CD14-positive monocyte (primary cell): ENCODE results near the gene SLMAP. TPM values are rescaled to one million over a fixed set of nuclear protein-coding genes. Genes with fewer than 3 reads are reported as not detected.

ENCODE experiments used
- DNase-seq, 3 donors: peaks; one replicate each; pipeline ENCODE4 v3.0.0-alpha.2; 2011 to 2022
- H2AFZ ChIP-seq: 2 replicates; pipeline ENCODE4 v1.6.0; 2012; ENCODE audit warnings: mild to moderate bottlenecking, low read depth, low read length, inconsistent platforms; ENCODE audit not compliant: insufficient read depth, poor library complexity, severe bottlenecking
- H3K27ac ChIP-seq, 2 donors: 1 replicate in 1 of 2; 2 replicates in 1 of 2; pipeline ENCODE4 v1.5.1; 2012 to 2013; ENCODE audit warnings: low read length in 2 of 2, control low read depth in 1 of 2, inconsistent platforms in 1 of 2, low read depth in 1 of 2, mild to moderate bottlenecking in 1 of 2
- H3K27me3 ChIP-seq, 2 donors: one replicate each; pipeline versions ENCODE4 v1.6.0 to v1.6.1; 2011 to 2013; ENCODE audit warnings: low read length in 2 of 2; ENCODE audit not compliant: control insufficient read depth in 2 of 2, insufficient read depth in 2 of 2
- H3K36me3 ChIP-seq, 2 donors: replicated peaks in 1 of 2; 1 replicate in 1 of 2; 2 replicates in 1 of 2; pipeline versions ENCODE4 v1.5.1 to v1.6.1; 2012 to 2013; ENCODE audit warnings: low read length in 2 of 2, control low read depth in 1 of 2, inconsistent platforms in 1 of 2, mild to moderate bottlenecking in 1 of 2; ENCODE audit not compliant: insufficient read depth in 2 of 2, control insufficient read depth in 1 of 2
- H3K4me1 ChIP-seq, 2 donors: 1 replicate in 1 of 2; 2 replicates in 1 of 2; pipeline versions ENCODE4 v1.5.1 to v1.6.1; 2012 to 2013; ENCODE audit warnings: low read length in 2 of 2, control low read depth in 1 of 2, inconsistent platforms in 1 of 2, mild to moderate bottlenecking in 1 of 2, moderate library complexity in 1 of 2; ENCODE audit not compliant: insufficient read depth in 2 of 2, control insufficient read depth in 1 of 2
- H3K4me2 ChIP-seq: replicated peaks from 2 replicates; pipeline ENCODE3; 2012; ENCODE audit warnings: low read length, moderate library complexity, mild to moderate bottlenecking; ENCODE audit not compliant: poor library complexity, severe bottlenecking; ENCODE audit errors: extremely low read depth
- H3K4me3 ChIP-seq, 3 experiments: fragments of 200-600 bp in 1 of 3; sonication (generic) in 1 of 3; replicated peaks in 1 of 3; 1 replicate in 2 of 3; 2 replicates in 1 of 3; pipeline ENCODE4 v1.5.1; 2011 to 2013; ENCODE audit warnings: low read length in 3 of 3, mild to moderate bottlenecking in 3 of 3, control low read depth in 2 of 3, low read depth in 2 of 3, inconsistent platforms in 1 of 3, moderate library complexity in 1 of 3
- H3K79me2 ChIP-seq: 2 replicates; pipeline ENCODE4 v1.6.0; 2012; ENCODE audit warnings: mild to moderate bottlenecking, control low read depth, inconsistent platforms, low read length, moderate library complexity; ENCODE audit not compliant: insufficient read depth
- H3K9ac ChIP-seq: 2 replicates; pipeline ENCODE4 v1.6.0; 2017; ENCODE audit warnings: low read length, mild to moderate bottlenecking; ENCODE audit not compliant: insufficient read depth, poor library complexity, severe bottlenecking
- H3K9me3 ChIP-seq, 2 donors: replicated peaks in 1 of 2; 1 replicate in 1 of 2; 2 replicates in 1 of 2; pipeline versions ENCODE4 v1.5.1 to v1.6.1; 2012 to 2013; ENCODE audit warnings: low read length in 2 of 2, control low read depth in 1 of 2; ENCODE audit not compliant: control insufficient read depth in 1 of 2, insufficient read depth in 1 of 2
- H4K20me1 ChIP-seq: 2 replicates; pipeline ENCODE4 v1.6.0; 2012; ENCODE audit warnings: mild to moderate bottlenecking, low read length, control low read depth, moderate library complexity; ENCODE audit not compliant: insufficient read depth
- H3K27ac Mint-ChIP-seq, 7 donors: one replicate each; pipeline ENCODE4 v1.8.0; 2020; ENCODE audit warnings: mild to moderate bottlenecking in 7 of 7, mixed read lengths in 7 of 7, moderate library complexity in 6 of 7, inconsistent platforms in 2 of 7
- H3K27me3 Mint-ChIP-seq, 3 donors: one replicate each; pipeline ENCODE4 v1.8.0; 2021 to 2022; ENCODE audit warnings: low read depth in 3 of 3, mild to moderate bottlenecking in 3 of 3, mixed read lengths in 3 of 3, moderate library complexity in 3 of 3, inconsistent platforms in 1 of 3
- H3K36me3 Mint-ChIP-seq, 2 donors: one replicate each; pipeline ENCODE4 v1.8.0; 2020; ENCODE audit warnings: mixed read lengths in 2 of 2, inconsistent platforms in 1 of 2, mild to moderate bottlenecking in 1 of 2
- H3K4me1 Mint-ChIP-seq: one replicate; pipeline ENCODE4 v1.8.0; 2020; ENCODE audit warnings: mild to moderate bottlenecking, mixed read lengths
- H3K4me3 Mint-ChIP-seq, 2 donors: one replicate each; pipeline ENCODE4 v1.8.0; 2020; ENCODE audit warnings: mild to moderate bottlenecking in 2 of 2, mixed read lengths in 2 of 2, moderate library complexity in 1 of 2
- H3K9me3 Mint-ChIP-seq, 7 donors: one replicate each; pipeline ENCODE4 v1.8.0; 2020 to 2022; ENCODE audit warnings: mixed read lengths in 7 of 7, mild to moderate bottlenecking in 6 of 7, moderate library complexity in 6 of 7, inconsistent platforms in 2 of 7
- CTCF ChIP-seq: fragments of 200-600 bp; IDR thresholded peaks from one replicate; pipeline ENCODE4 v1.8.0; 2022; ENCODE audit warnings: antibody characterized with exemption, mild to moderate bottlenecking
- WGBS: methylation state at CpG from one replicate; pipeline ENCODE4 v1.1.5; 2013; ENCODE audit warnings: missing lambda C conversion rate; ENCODE audit not compliant: insufficient coverage; 5-methylcytosine and 5-hydroxymethylcytosine counted together
- intact Hi-C, 2 donors: fragments of 100-400 bp; cut with micrococcal nuclease; formaldehyde crosslinking; loops; one replicate each; pipeline versions ENCODE4 v1.15.0 to v1.15.1; 2023
- polyA plus RNA-seq, 3 donors: library from polyadenylated mRNA; depleted of rRNA in 1 of 3; unstranded in 2 of 3; stranded (reverse) in 1 of 3; fragments of 300-500 nt in 2 of 3; fragments of >200 nt in 1 of 3; fragmentation: Illumina TruSeq in 2 of 3; gene quantifications; 1 replicate in 2 of 3; 2 replicates in 1 of 3; pipeline ENCODE4 v1.2.3, GENCODE V29; 2012 to 2021

SLMAP gene
- polyA plus RNA-seq, 3 donors = 12.3 to 17.6 (median 16.1) TPM

- 91% methylated on average over 1 of the region's 17 CpGs for WGBS
- DNase-seq = no peak
- intact Hi-C loops = no loop called here
- peaks cover 1 to 5% (median 2%) of the 10 kb centered on the region in 3 donors for H3K27me3 Mint-ChIP-seq
- no peaks in the 10 kb centered on the region for H3K79me2 ChIP-seq
- H3K9me3 ChIP-seq = no peaks in the 10 kb centered on the region
- H3K4me3 Mint-ChIP-seq = no peak overlapping the region
- no peaks in the 10 kb centered on the region for H3K27me3 ChIP-seq
- H3K27ac Mint-ChIP-seq = no peak overlapping the region
- no peaks in the 10 kb centered on the region for H3K36me3 ChIP-seq
- no peak overlapping the region for H3K4me2 ChIP-seq
- H3K4me1 Mint-ChIP-seq = no peaks in the 10 kb centered on the region
- no peaks in the 10 kb centered on the region for H3K4me1 ChIP-seq
- H3K9ac ChIP-seq = no peak overlapping the region
- H3K36me3 Mint-ChIP-seq = no peaks in the 10 kb centered on the region
- TF ChIP-seq CTCF = no peak
- no peak overlapping the region for H3K4me3 ChIP-seq
- no peak overlapping the region for H3K27ac ChIP-seq
- H2AFZ ChIP-seq = no peak overlapping the region
- peaks cover 0 to 2% (median 0%) of the 10 kb centered on the region in 7 donors for H3K9me3 Mint-ChIP-seq
- no peaks in the 10 kb centered on the region for H4K20me1 ChIP-seq
These were observed 9.7 kb upstream of the SLMAP start for GRCh38 chr3:57746156-57747010.

GRCh38 chr3:57749542-57749941 lies 6.6 kb upstream of the SLMAP start:
- no peaks in the 10 kb centered on the region for H3K27me3 ChIP-seq
- no peaks in the 10 kb centered on the region for H4K20me1 ChIP-seq
- peaks cover 0 to 5% (median 0%) of the 10 kb centered on the region in 3 donors for H3K27me3 Mint-ChIP-seq
- H3K4me1 Mint-ChIP-seq = no peaks in the 10 kb centered on the region
- H3K27ac Mint-ChIP-seq = no peak overlapping the region
- no peaks in the 10 kb centered on the region for H3K9me3 Mint-ChIP-seq
- DNase-seq = no peak
- H3K4me1 ChIP-seq = no peaks in the 10 kb centered on the region
- no peak overlapping the region for H3K4me3 Mint-ChIP-seq
- H3K4me3 ChIP-seq = no peak overlapping the region
- H3K79me2 ChIP-seq = no peaks in the 10 kb centered on the region
- no peak overlapping the region for H3K4me2 ChIP-seq
- H3K36me3 ChIP-seq = no peaks in the 10 kb centered on the region
- WGBS = 100% methylated on average over 3 of the region's 9 CpGs
- intact Hi-C loops = no loop called here
- no peaks in the 10 kb centered on the region for H3K9me3 ChIP-seq
- TF ChIP-seq CTCF = no peak
- no peak overlapping the region for H3K9ac ChIP-seq
- H3K27ac ChIP-seq = no peak overlapping the region
- H2AFZ ChIP-seq = no peak overlapping the region
- no peaks in the 10 kb centered on the region for H3K36me3 Mint-ChIP-seq
